Measurements from ENCODE around the gene BMP8B.
"Not testable (repeated sequence)": the region's sequence is repeated elsewhere in the genome, so short reads cannot be mapped to it uniquely, and the experiment has no call there.

The BMP8B gene

GRCh38 chr1:39791838-39792237, 3.2 kb upstream of the BMP8B start:
- H3K36me3 ChIP-seq (ENCODE audit: low read depth), result no peaks in the 10 kb centered on the region
- H3K27ac ChIP-seq (ENCODE audit: poor library complexity, severe bottlenecking), result no peak overlapping the region
- no peak for ATAC-seq (ENCODE audit: low read depth)
- H3K4me1 ChIP-seq (ENCODE audit: insufficient read depth, poor library complexity, severe bottlenecking), result peaks cover 4% of the 10 kb centered on the region
- no peak overlapping the region for H3K4me3 ChIP-seq (ENCODE audit: severe bottlenecking)
- no peak for DNase-seq (ENCODE audit: low spot score)
- no peak for TF ChIP-seq CTCF (IDR thresholded peaks at IDR 0.05; ENCODE audit: poor library complexity, severe bottlenecking)
- H3K9me3 ChIP-seq (ENCODE audit: severe bottlenecking), result no peaks in the 10 kb centered on the region
- H3K27me3 ChIP-seq (ENCODE audit: insufficient read depth, poor library complexity, severe bottlenecking), result no peaks in the 10 kb centered on the region

GRCh38 chr1:39789571-39790110, 976 bp upstream of the BMP8B start:
- ATAC-seq (ENCODE audit: low read depth) (no peak), DNase-seq (ENCODE audit: low spot score) (no peak)
- H3K36me3 ChIP-seq (ENCODE audit: low read depth), result no peaks in the 10 kb centered on the region
- H3K27me3 ChIP-seq (ENCODE audit: insufficient read depth, poor library complexity, severe bottlenecking), result no peaks in the 10 kb centered on the region
- H3K9me3 ChIP-seq (ENCODE audit: severe bottlenecking), result no peaks in the 10 kb centered on the region
- H3K27ac ChIP-seq (ENCODE audit: poor library complexity, severe bottlenecking), result no peak overlapping the region
- no peak for TF ChIP-seq CTCF (IDR thresholded peaks at IDR 0.05; ENCODE audit: poor library complexity, severe bottlenecking)
- peaks cover 4% of the 10 kb centered on the region for H3K4me1 ChIP-seq (ENCODE audit: insufficient read depth, poor library complexity, severe bottlenecking)
- H3K4me3 ChIP-seq (ENCODE audit: severe bottlenecking), result peak overlapping the region; percentile 67

GRCh38 chr1:39788426-39788757, 273 bp downstream of the BMP8B start:
- Histone ChIP-seq H3K4me1 (ENCODE audit: insufficient read depth, poor library complexity, severe bottlenecking) (peaks cover 4% of the 10 kb centered on the region), H3K27ac (ENCODE audit: poor library complexity, severe bottlenecking) (no peak overlapping the region), H3K27me3 (ENCODE audit: insufficient read depth, poor library complexity, severe bottlenecking) (no peaks in the 10 kb centered on the region), H3K4me3 (ENCODE audit: severe bottlenecking) (peak overlapping the region; percentile 67), H3K36me3 (ENCODE audit: low read depth) (no peaks in the 10 kb centered on the region), H3K9me3 (ENCODE audit: severe bottlenecking) (no peaks in the 10 kb centered on the region)
- no peak; the same call in 2 of the 3 replicates for ATAC-seq (ENCODE audit: low read depth)
- DNase-seq (ENCODE audit: low spot score), result no peak
- TF ChIP-seq CTCF (IDR thresholded peaks at IDR 0.05; ENCODE audit: poor library complexity, severe bottlenecking), result no peak

- not testable (repeated sequence) for H3K9me3 ChIP-seq (ENCODE audit: severe bottlenecking); ATAC-seq (ENCODE audit: low read depth); H3K36me3 ChIP-seq (ENCODE audit: low read depth); H3K27me3 ChIP-seq (ENCODE audit: insufficient read depth, poor library complexity, severe bottlenecking); DNase-seq (ENCODE audit: low spot score); H3K4me1 ChIP-seq (ENCODE audit: insufficient read depth, poor library complexity, severe bottlenecking); H3K27ac ChIP-seq (ENCODE audit: poor library complexity, severe bottlenecking)
- peak overlapping the region; percentile 67 for H3K4me3 ChIP-seq (ENCODE audit: severe bottlenecking)
These were observed 701 bp downstream of the BMP8B start for GRCh38 chr1:39787964-39788363.

GRCh38 chr1:39787468-39787867, 1.2 kb downstream of the BMP8B start:
- no peaks in the 10 kb centered on the region for H3K27me3 ChIP-seq (ENCODE audit: insufficient read depth, poor library complexity, severe bottlenecking)
- H3K27ac ChIP-seq (ENCODE audit: poor library complexity, severe bottlenecking), result no peak overlapping the region

GRCh38 chr1:39787108-39787375, 1.6 kb downstream of the BMP8B start:
- H3K36me3 ChIP-seq (ENCODE audit: low read depth); DNase-seq (ENCODE audit: low spot score); H3K27ac ChIP-seq (ENCODE audit: poor library complexity, severe bottlenecking); ATAC-seq (ENCODE audit: low read depth); H3K9me3 ChIP-seq (ENCODE audit: severe bottlenecking); H3K4me3 ChIP-seq (ENCODE audit: severe bottlenecking); H3K4me1 ChIP-seq (ENCODE audit: insufficient read depth, poor library complexity, severe bottlenecking); H3K27me3 ChIP-seq (ENCODE audit: insufficient read depth, poor library complexity, severe bottlenecking): not testable (repeated sequence)

More at GRCh38 chr1:39787468-39787867, 1.2 kb downstream of the BMP8B start:
- H3K36me3 ChIP-seq (ENCODE audit: low read depth), result no peaks in the 10 kb centered on the region
- no peak for DNase-seq (ENCODE audit: low spot score)
- ATAC-seq (ENCODE audit: low read depth), result no peak
- no peak overlapping the region for H3K4me3 ChIP-seq (ENCODE audit: severe bottlenecking)
- H3K4me1 ChIP-seq (ENCODE audit: insufficient read depth, poor library complexity, severe bottlenecking), result peaks cover 4% of the 10 kb centered on the region
- no peaks in the 10 kb centered on the region for H3K9me3 ChIP-seq (ENCODE audit: severe bottlenecking)
- no peak for TF ChIP-seq CTCF (IDR thresholded peaks at IDR 0.05; ENCODE audit: poor library complexity, severe bottlenecking)

GRCh38 chr1:39786303-39787107, 2.2 kb downstream of the BMP8B start:
- not testable (repeated sequence) for H3K9me3 ChIP-seq (ENCODE audit: severe bottlenecking); H3K27me3 ChIP-seq (ENCODE audit: insufficient read depth, poor library complexity, severe bottlenecking); H3K4me1 ChIP-seq (ENCODE audit: insufficient read depth, poor library complexity, severe bottlenecking)

GRCh38 chr1:39782685-39783084, 6.0 kb downstream of the BMP8B start:
- H3K4me1 ChIP-seq (ENCODE audit: insufficient read depth, poor library complexity, severe bottlenecking), result not testable (repeated sequence)

More at GRCh38 chr1:39786303-39787107, 2.2 kb downstream of the BMP8B start:
- ATAC-seq (ENCODE audit: low read depth); DNase-seq (ENCODE audit: low spot score); H3K36me3 ChIP-seq (ENCODE audit: low read depth); H3K27ac ChIP-seq (ENCODE audit: poor library complexity, severe bottlenecking); H3K4me3 ChIP-seq (ENCODE audit: severe bottlenecking): not testable (repeated sequence)

More at GRCh38 chr1:39782685-39783084, 6.0 kb downstream of the BMP8B start:
- not testable (repeated sequence) for H3K27me3 ChIP-seq (ENCODE audit: insufficient read depth, poor library complexity, severe bottlenecking); H3K4me3 ChIP-seq (ENCODE audit: severe bottlenecking); ATAC-seq (ENCODE audit: low read depth); H3K27ac ChIP-seq (ENCODE audit: poor library complexity, severe bottlenecking); DNase-seq (ENCODE audit: low spot score); H3K9me3 ChIP-seq (ENCODE audit: severe bottlenecking); H3K36me3 ChIP-seq (ENCODE audit: low read depth)
